ENCODE results near the gene HLF. TPM values are rescaled to one million over a fixed set of nuclear protein-coding genes. Genes with fewer than 3 reads are reported as not detected.

HLF gene
- total and polyA plus RNA-seq, 2 experiments from 2014 or later = 0.28 TPM; not detected in 1

- TF ChIP-seq ZNF462 (CRISPR knock-in tag; IDR thresholded peaks at IDR 0.05) (no peak), POLR2AphosphoS5 (IDR thresholded peaks at IDR 0.05; ENCODE audit: low read depth) (no peak), ZNF114 (CRISPR knock-in tag; IDR thresholded peaks at IDR 0.05) (no peak), CREB1 (CRISPR knock-in tag; IDR thresholded peaks at IDR 0.05; ENCODE audit: low read depth) (no peak), NANOG (IDR thresholded peaks at IDR 0.05; ENCODE audit: borderline replicate concordance) (no peak), ETS1 (IDR thresholded peaks at IDR 0.05) (no peak), EZH2 (IDR thresholded peaks at IDR 0.05; ENCODE audit: low read depth, unreplicated experiment) (no peak), ZNF331 (CRISPR knock-in tag; IDR thresholded peaks at IDR 0.05; ENCODE audit: low read depth) (no peak)
Observed at GRCh38 chr17:55368706-55369105, 103.9 kb downstream of the HLF start (continued).

Other genes starting within 250 kb of the HLF start
- 47.0 and 54.8 TPM in 2 replicates for gene MMD, start 156.9 kb downstream of the HLF start, total RNA-seq (2014; rRNA removed; shearing (Covaris generic))
- gene MMD, start 156.9 kb downstream of the HLF start, polyA plus RNA-seq (2016; fragmentation: Nextera tagmentation; extraction: Ambion mirVana) = 40.0 and 46.4 TPM in 2 replicates
- gene SMIM36, start 246.5 kb downstream of the HLF start, total RNA-seq (2014; rRNA removed; shearing (Covaris generic)) = not detected in 2 replicates
- not detected in 2 replicates for gene SMIM36, start 246.5 kb downstream of the HLF start, polyA plus RNA-seq (2016; fragmentation: Nextera tagmentation; extraction: Ambion mirVana)

Measured in GM23338 (cell line).